CD4-positive, CD25-positive, alpha-beta regulatory T cell (primary cell): Measurements from ENCODE around the gene APBA2. TPM values are rescaled to one million over a fixed set of nuclear protein-coding genes. Genes with fewer than 3 reads are reported as not detected.
"Not testable (repeated sequence)": the region's sequence is repeated elsewhere in the genome, so short reads cannot be mapped to it uniquely, and the experiment has no call there.

ENCODE experiments used
- ATAC-seq, 2 donors: fragments of 150-1000 bp; cut with Tn5 transposase; one replicate each; pipeline ENCODE4 v1.10.0; 2021; ENCODE audit warnings: low read depth in 2 of 2, moderate number of reproducible peaks in 2 of 2, moderate library complexity in 1 of 2
- DNase-seq, 3 donors: peaks; one replicate each; pipeline versions ENCODE4 v3.0.0 to v3.0.0-alpha.2; 2012 to 2022; ENCODE audit warnings: mixed read lengths in 1 of 3
- H3K27ac ChIP-seq: one replicate; pipeline ENCODE4 v1.7.0; 2013; ENCODE audit warnings: mild to moderate bottlenecking, low read length; ENCODE audit not compliant: insufficient read depth, poor library complexity, severe bottlenecking
- H3K27me3 ChIP-seq: one replicate; pipeline ENCODE4 v1.7.0; 2013; ENCODE audit warnings: low read length; ENCODE audit not compliant: control insufficient read depth, insufficient read depth
- H3K36me3 ChIP-seq: one replicate; pipeline ENCODE4 v1.7.0; 2013; ENCODE audit warnings: mild to moderate bottlenecking, low read length, moderate library complexity; ENCODE audit not compliant: control insufficient read depth, insufficient read depth
- H3K4me1 ChIP-seq: 2 replicates; pipeline ENCODE4 v1.7.0; 2013; ENCODE audit warnings: mild to moderate bottlenecking, low read length; ENCODE audit not compliant: insufficient read depth, control insufficient read depth, poor library complexity, severe bottlenecking
- H3K4me3 ChIP-seq: one replicate; pipeline ENCODE4 v1.7.0; 2013; ENCODE audit warnings: low read depth, mild to moderate bottlenecking, low read length, moderate library complexity
- H3K9me3 ChIP-seq, 2 experiments: 1 replicate in 1 of 2; 2 replicates in 1 of 2; pipeline ENCODE4 v1.7.0; 2013; ENCODE audit warnings: low read length in 2 of 2, mild to moderate bottlenecking in 1 of 2, moderate library complexity in 1 of 2; ENCODE audit not compliant: control insufficient read depth in 2 of 2
- H3K27ac Mint-ChIP-seq, 3 donors: one replicate each; pipeline ENCODE4 v1.8.0; 2020 to 2022; ENCODE audit warnings: mild to moderate bottlenecking in 3 of 3, mixed read lengths in 3 of 3, moderate library complexity in 2 of 3
- H3K27me3 Mint-ChIP-seq: one replicate; pipeline ENCODE4 v1.8.0; 2022; ENCODE audit warnings: mild to moderate bottlenecking, mixed read lengths
- H3K36me3 Mint-ChIP-seq: one replicate; pipeline ENCODE4 v1.8.0; 2020; ENCODE audit warnings: mixed read lengths
- H3K4me1 Mint-ChIP-seq, 4 donors: one replicate each; pipeline ENCODE4 v1.8.0; 2020 to 2022; ENCODE audit warnings: mixed read lengths in 4 of 4, mild to moderate bottlenecking in 1 of 4
- H3K4me3 Mint-ChIP-seq, 4 donors: one replicate each; pipeline ENCODE4 v1.8.0; 2020 to 2022; ENCODE audit warnings: mild to moderate bottlenecking in 4 of 4, mixed read lengths in 4 of 4, moderate library complexity in 3 of 4
- H3K9me3 Mint-ChIP-seq, 7 donors: one replicate each; pipeline ENCODE4 v1.8.0; 2020 to 2022; ENCODE audit warnings: mixed read lengths in 7 of 7, mild to moderate bottlenecking in 3 of 7, moderate library complexity in 2 of 7
- polyA plus RNA-seq, 4 donors: library from polyadenylated mRNA; unstranded; fragments of 300-500 nt; fragmentation: Illumina TruSeq; gene quantifications; one replicate each; pipeline ENCODE4 v1.2.3, GENCODE V29; 2021
- total RNA-seq: library from RNA; stranded (reverse); gene quantifications from one replicate; pipeline ENCODE4 v1.2.3, GENCODE V29; 2022

The APBA2 gene
- 13.9 TPM for total RNA-seq
- polyA plus RNA-seq: 10 to 100 TPM in 2 of 4 donors, 1 to 10 TPM in 2; 8.6 to 24.2 (median 15.5) TPM

DNA sequence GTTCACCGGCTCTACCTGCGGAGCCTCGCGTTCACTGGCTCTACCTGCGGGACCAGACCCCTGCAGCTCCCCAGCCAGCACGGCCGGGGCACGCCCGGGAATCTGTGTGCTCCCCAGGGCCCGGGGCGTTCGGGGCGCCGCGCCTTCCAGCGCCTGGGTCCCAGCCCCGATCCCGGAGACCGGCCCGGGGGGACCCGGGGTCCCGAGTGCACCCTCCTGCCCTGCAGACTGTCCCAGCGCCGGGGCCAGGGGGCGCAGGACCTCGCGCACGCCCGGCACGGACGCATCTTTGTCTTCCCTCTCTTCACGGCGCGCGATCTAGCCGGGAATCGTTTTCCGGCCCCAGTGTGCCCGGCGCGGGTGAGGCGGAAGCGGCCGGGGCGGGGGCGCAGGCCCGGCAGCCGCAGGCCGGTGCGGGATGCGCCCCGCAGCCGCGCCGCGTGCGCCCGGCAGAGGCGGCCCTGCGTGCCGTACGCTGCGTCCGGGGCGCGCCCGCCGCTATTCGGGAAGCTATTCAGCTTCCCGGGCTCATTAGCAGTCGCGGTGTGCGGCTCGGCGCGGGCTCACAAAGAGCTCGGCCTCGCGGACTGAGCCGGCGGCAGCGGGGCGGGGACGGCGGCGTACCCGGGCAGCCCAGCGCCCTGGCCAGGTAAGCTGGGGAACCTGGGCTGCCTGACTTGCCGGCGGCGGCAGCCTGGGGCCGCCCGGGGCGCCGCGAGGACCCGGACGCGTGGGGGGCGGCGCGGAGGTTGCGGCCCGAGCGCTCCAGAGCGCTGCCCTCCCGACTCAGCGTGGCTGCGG, at the start of gene APBA2:
Gene APBA2, plus strand, starts transcription at position 345 of the 801 bp plus-strand sequence. CDS start 167,911 bp downstream, outside the sequence.
- Histone ChIP-seq H3K4me3 (no peak within 1 kb of the TSS), H3K9me3 (no peaks in the 10 kb centered on the region), H3K4me1 (peaks cover 35% of the 10 kb centered on the region), H3K27ac (no peak within 1 kb of the TSS), H3K27me3 (peaks cover 3% of the 10 kb centered on the region), H3K36me3 (no peaks in the 10 kb centered on the region)
- ATAC-seq: peak; percentile 51 to 56
- H3K4me3 Mint-ChIP-seq: peak within 1 kb of the TSS; percentile 63 to 90 (median 86)
- no peaks in the 10 kb centered on the region for H3K9me3 Mint-ChIP-seq
- H3K27ac Mint-ChIP-seq: peak within 1 kb of the TSS in 2 of 3 donors; percentile 87 to 92
- peaks cover 13% of the 10 kb centered on the region for H3K27me3 Mint-ChIP-seq
- H3K36me3 Mint-ChIP-seq: no peaks in the 10 kb centered on the region
- DNase-seq: peak; percentile 7 to 60 (median 34)
- peaks cover 1 to 47% (median 18%) of the 10 kb centered on the region in 4 donors for H3K4me1 Mint-ChIP-seq

DNA sequence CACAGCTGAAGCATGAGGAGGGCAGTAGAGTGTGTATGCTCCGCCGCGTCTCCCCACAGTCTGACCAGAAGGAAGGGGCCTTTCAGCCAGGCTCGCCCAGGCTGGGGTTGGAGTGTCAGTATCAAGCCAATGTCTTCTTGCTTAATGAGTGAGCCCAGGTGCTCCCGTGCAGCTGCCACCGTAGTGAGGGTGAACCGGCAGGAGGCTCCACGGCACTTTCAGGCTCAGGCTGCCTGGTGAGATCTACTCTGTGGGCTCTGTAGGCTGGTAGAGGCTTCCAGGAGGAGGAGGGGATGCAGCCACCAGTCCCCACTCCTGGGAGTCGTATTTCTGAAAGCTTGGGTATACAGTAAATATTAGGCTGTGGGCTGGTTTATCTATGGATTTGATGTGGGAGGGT, 45.5 kb upstream of the APBA2 start:
- not testable (repeated sequence) for H3K9me3 ChIP-seq, H3K4me3 ChIP-seq, DNase-seq, H3K27ac Mint-ChIP-seq, H3K27me3 ChIP-seq, H3K9me3 Mint-ChIP-seq, ATAC-seq, H3K36me3 Mint-ChIP-seq, H3K4me1 ChIP-seq, H3K36me3 ChIP-seq, H3K27ac ChIP-seq, H3K4me1 Mint-ChIP-seq, H3K27me3 Mint-ChIP-seq, H3K4me3 Mint-ChIP-seq

- H3K27ac ChIP-seq, H3K4me3 Mint-ChIP-seq, H3K9me3 ChIP-seq, H3K27me3 ChIP-seq, H3K9me3 Mint-ChIP-seq, H3K4me1 Mint-ChIP-seq, ATAC-seq, H3K36me3 Mint-ChIP-seq, H3K27me3 Mint-ChIP-seq, H3K27ac Mint-ChIP-seq, H3K4me1 ChIP-seq, DNase-seq, H3K36me3 ChIP-seq, H3K4me3 ChIP-seq: not testable (repeated sequence)
These were observed 43.6 kb upstream of the APBA2 start for GRCh38 chr15:28842210-28842609.

DNA sequence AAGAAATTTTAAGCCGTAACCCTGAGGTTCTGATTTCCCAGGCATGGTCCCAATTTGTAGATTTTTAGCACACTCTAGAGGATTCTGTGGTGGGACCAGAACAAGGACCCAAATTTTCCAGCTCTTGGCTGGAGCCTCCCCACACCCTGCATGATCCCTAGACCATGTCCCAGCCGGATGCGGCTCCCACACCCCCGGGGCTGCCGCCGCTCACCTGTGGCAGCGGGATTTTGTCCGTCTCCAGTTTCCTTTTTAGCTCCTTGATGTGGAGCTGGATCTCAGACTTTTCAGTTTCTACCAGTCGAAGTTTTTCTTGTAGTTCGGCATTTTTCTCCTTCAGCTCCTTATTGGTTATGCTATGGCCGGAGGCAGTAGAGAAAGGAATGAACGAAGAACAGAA, 42.3 kb upstream of the APBA2 start:
- not testable (repeated sequence) for H3K36me3 Mint-ChIP-seq, H3K36me3 ChIP-seq, DNase-seq, H3K4me3 Mint-ChIP-seq, H3K4me3 ChIP-seq, H3K9me3 ChIP-seq, H3K4me1 Mint-ChIP-seq, H3K27me3 ChIP-seq, H3K9me3 Mint-ChIP-seq, H3K27ac Mint-ChIP-seq, H3K4me1 ChIP-seq, ATAC-seq, H3K27me3 Mint-ChIP-seq, H3K27ac ChIP-seq

GRCh38 chr15:28844147-28844546, 41.6 kb upstream of the APBA2 start:
- H3K27me3 ChIP-seq, DNase-seq, H3K36me3 Mint-ChIP-seq, H3K9me3 ChIP-seq, ATAC-seq, H3K9me3 Mint-ChIP-seq, H3K27ac Mint-ChIP-seq, H3K4me1 Mint-ChIP-seq, H3K27me3 Mint-ChIP-seq, H3K4me3 ChIP-seq, H3K27ac ChIP-seq, H3K4me1 ChIP-seq, H3K4me3 Mint-ChIP-seq, H3K36me3 ChIP-seq: not testable (repeated sequence)

- not testable (repeated sequence) for H3K36me3 ChIP-seq, H3K36me3 Mint-ChIP-seq, H3K9me3 ChIP-seq, H3K4me3 Mint-ChIP-seq, H3K4me1 Mint-ChIP-seq, DNase-seq, H3K4me3 ChIP-seq, H3K9me3 Mint-ChIP-seq, H3K27ac ChIP-seq, H3K4me1 ChIP-seq, H3K27me3 ChIP-seq, H3K27me3 Mint-ChIP-seq
- peak; percentile 67 to 74 for ATAC-seq
- H3K27ac Mint-ChIP-seq: peak overlapping the region in 1 of 3 donors; percentile 29
These were observed 38.5 kb upstream of the APBA2 start for GRCh38 chr15:28847247-28847646.

- H3K36me3 Mint-ChIP-seq, DNase-seq, H3K4me3 ChIP-seq, H3K9me3 ChIP-seq, H3K27me3 ChIP-seq, ATAC-seq, H3K27ac ChIP-seq, H3K36me3 ChIP-seq, H3K27me3 Mint-ChIP-seq, H3K4me1 ChIP-seq, H3K9me3 Mint-ChIP-seq, H3K27ac Mint-ChIP-seq, H3K4me1 Mint-ChIP-seq, H3K4me3 Mint-ChIP-seq: not testable (repeated sequence)
These were observed 37.8 kb upstream of the APBA2 start for GRCh38 chr15:28847959-28848358.

DNA sequence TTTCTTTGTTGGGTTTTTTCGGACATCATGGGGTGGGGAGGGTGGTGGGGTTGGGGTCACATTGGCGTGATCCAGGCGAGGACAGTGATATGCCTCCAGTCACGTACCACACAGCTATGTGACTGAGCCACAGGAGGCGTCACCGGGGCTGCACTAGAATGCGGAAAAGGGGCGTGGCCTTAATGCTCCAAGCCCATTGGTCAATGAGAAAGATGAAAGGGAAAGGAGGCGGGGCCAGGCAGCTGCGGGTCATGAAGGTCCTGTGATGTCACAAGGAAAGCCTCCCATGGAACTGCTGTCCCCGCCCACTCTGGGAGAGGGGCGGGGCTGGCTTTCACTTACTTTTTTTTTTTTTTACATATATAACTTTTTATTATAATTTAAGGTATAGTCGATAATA, 37.3 kb upstream of the APBA2 start, which contains the start of gene GOLGA6L7:
Gene GOLGA6L7, minus strand, starts transcription at position 124 of the 400 bp plus-strand sequence. Its CDS starts 95 bp downstream, at position 29.
- H3K27me3 Mint-ChIP-seq, DNase-seq, H3K36me3 ChIP-seq, H3K36me3 Mint-ChIP-seq, H3K27me3 ChIP-seq, H3K4me1 ChIP-seq, H3K4me3 ChIP-seq, H3K4me1 Mint-ChIP-seq, H3K9me3 Mint-ChIP-seq, H3K27ac ChIP-seq, H3K4me3 Mint-ChIP-seq, H3K27ac Mint-ChIP-seq, H3K9me3 ChIP-seq, ATAC-seq: not testable (repeated sequence)
